Tibial artery (tissue), 4 donors: Measurements from ENCODE around the gene TRMT11.

Source experiments
- DNase-seq, 2 donors: peaks; one replicate each; pipeline ENCODE4 v3.0.0-alpha.2; 2019
- H3K27ac ChIP-seq, 2 donors: fragments of 200-600 bp; sonication (generic) in 1 of 2; 1 replicate in 1 of 2; 2 replicates in 1 of 2; pipeline ENCODE4 v1.5.1; 2018 to 2019; ENCODE audit warnings: mild to moderate bottlenecking in 1 of 2
- H3K27me3 ChIP-seq, 2 donors: fragments of 200-600 bp; sonication (generic) in 1 of 2; one replicate each; pipeline versions ENCODE4 v1.5.1 to v1.6.0; 2016 to 2019
- H3K36me3 ChIP-seq, 3 donors: fragments of 200-600 bp; sonication (generic) in 2 of 3; one replicate each; pipeline ENCODE4 v1.5.1; 2016 to 2019; ENCODE audit warnings: mild to moderate bottlenecking in 2 of 3
- H3K4me1 ChIP-seq, 4 donors: fragments of 200-600 bp; sonication (generic) in 2 of 4; 1 replicate in 3 of 4; 2 replicates in 1 of 4; pipeline ENCODE4 v1.5.1; 2016 to 2019
- H3K4me3 ChIP-seq, 2 donors: fragments of 200-600 bp; sonication (generic) in 1 of 2; 1 replicate in 1 of 2; 2 replicates in 1 of 2; pipeline ENCODE4 v1.5.1; 2018 to 2019; ENCODE audit warnings: mild to moderate bottlenecking in 2 of 2
- H3K9me3 ChIP-seq, 3 donors: fragments of 200-600 bp; sonication (generic) in 1 of 3; one replicate each; pipeline ENCODE4 v1.5.1; 2016 to 2019
- intact Hi-C: fragments of 100-400 bp; cut with DNase I; formaldehyde crosslinking; loops from one replicate; pipeline ENCODE4 v1.15.0; 2023; ENCODE audit warnings: low total_unique reads
- TF ChIP-seq, protein P1 (sequence below), 2 experiments: fragments of 200-600 bp in 1 of 2; fragments of 450-650 bp in 1 of 2; IDR thresholded peaks; one replicate each; pipeline ENCODE4 v1.5.1; 2017 to 2019; ENCODE audit warnings: antibody characterized with exemption in 2 of 2, mild to moderate bottlenecking in 1 of 2, moderate library complexity in 1 of 2

The TRMT11 gene

DNA sequence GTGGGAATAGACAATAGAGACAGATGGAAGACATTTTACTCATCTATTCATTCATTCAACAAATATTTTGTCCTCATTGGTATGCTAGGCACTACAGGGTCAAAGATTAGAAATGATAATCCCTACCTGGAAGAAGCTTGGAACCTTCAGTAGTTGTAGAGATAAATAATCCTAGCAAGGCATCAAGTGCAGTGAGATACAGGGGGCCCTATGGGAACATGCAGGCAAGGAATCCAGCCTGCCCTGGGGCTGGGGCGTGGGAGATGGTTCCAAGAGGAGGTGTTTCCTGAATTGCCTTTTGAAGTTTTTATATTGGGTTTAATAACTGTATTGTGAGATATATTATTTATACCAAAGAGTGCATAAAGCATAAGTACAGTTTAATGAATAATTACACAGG, 64.5 kb downstream of the TRMT11 start:
- no peak overlapping the region for H3K27ac ChIP-seq
- intact Hi-C loops = no loop called here
- H3K9me3 ChIP-seq = no peaks in the 10 kb centered on the region
- TF ChIP-seq, protein P1, sequence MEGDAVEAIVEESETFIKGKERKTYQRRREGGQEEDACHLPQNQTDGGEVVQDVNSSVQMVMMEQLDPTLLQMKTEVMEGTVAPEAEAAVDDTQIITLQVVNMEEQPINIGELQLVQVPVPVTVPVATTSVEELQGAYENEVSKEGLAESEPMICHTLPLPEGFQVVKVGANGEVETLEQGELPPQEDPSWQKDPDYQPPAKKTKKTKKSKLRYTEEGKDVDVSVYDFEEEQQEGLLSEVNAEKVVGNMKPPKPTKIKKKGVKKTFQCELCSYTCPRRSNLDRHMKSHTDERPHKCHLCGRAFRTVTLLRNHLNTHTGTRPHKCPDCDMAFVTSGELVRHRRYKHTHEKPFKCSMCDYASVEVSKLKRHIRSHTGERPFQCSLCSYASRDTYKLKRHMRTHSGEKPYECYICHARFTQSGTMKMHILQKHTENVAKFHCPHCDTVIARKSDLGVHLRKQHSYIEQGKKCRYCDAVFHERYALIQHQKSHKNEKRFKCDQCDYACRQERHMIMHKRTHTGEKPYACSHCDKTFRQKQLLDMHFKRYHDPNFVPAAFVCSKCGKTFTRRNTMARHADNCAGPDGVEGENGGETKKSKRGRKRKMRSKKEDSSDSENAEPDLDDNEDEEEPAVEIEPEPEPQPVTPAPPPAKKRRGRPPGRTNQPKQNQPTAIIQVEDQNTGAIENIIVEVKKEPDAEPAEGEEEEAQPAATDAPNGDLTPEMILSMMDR (IDR thresholded peaks at IDR 0.05) = no peak
- peaks cover 0 to 4% (median 0%) of the 10 kb centered on the region in 4 donors for H3K4me1 ChIP-seq
- H3K36me3 ChIP-seq = peaks cover 5 to 29% (median 20%) of the 10 kb centered on the region in 3 donors
- H3K27me3 ChIP-seq = no peaks in the 10 kb centered on the region
- H3K4me3 ChIP-seq = no peak overlapping the region
- DNase-seq = no peak

DNA sequence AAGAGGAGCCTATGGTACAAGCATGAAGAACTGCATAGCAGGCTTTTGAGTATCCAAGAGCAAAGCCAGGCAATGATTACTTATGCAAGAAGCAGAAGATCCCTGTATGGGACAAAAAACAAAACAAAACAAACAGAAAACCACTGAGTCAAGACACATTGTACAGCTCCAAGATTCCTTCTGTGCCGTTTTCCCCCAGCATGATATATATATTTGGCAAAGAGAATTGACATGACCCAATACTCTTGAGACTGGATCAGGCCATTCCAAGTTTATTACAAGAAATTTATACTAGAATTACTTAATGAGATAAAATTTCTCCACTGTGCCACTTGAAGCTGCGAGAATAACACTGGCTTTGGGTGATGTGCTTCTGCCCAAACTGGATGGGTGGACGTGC, 65.5 kb downstream of the TRMT11 start:
- Histone ChIP-seq H3K27me3 (no peaks in the 10 kb centered on the region), H3K36me3 (peaks cover 4 to 29% (median 13%) of the 10 kb centered on the region in 3 donors), H3K4me1 (peaks cover 0 to 4% (median 0%) of the 10 kb centered on the region in 4 donors), H3K9me3 (no peaks in the 10 kb centered on the region), H3K4me3 (no peak overlapping the region), H3K27ac (no peak overlapping the region)
- TF ChIP-seq, protein P1 (IDR thresholded peaks at IDR 0.05) = no peak
- DNase-seq = no peak
- intact Hi-C loops = no loop called here

DNA sequence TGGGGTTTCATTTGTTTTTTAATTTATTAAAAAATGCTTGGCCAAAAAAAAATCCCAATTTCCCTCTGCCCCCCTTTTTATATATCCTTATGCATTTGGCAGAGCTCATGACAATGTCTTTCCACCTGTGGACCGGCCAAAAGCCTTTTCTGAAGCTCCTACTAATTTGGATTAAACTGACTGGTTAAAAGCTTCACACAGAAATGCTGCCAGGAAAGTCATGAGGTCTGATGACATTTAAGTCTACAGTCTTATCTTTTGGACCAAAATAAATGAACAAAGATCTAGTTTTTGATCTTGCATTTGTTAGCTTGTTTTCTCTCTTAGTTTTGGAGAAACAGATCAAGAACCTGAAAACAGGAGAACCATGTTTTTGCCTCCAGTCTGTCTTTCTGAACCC, 66.1 kb downstream of the TRMT11 start:
- intact Hi-C loops = no loop called here
- H3K36me3 ChIP-seq = peaks cover 0 to 23% (median 7%) of the 10 kb centered on the region in 3 donors
- TF ChIP-seq, protein P1 (IDR thresholded peaks at IDR 0.05) = no peak
- H3K4me3 ChIP-seq = no peak overlapping the region
- no peaks in the 10 kb centered on the region for H3K27me3 ChIP-seq
- H3K4me1 ChIP-seq = peaks cover 0 to 4% (median 0%) of the 10 kb centered on the region in 4 donors
- H3K27ac ChIP-seq = no peak overlapping the region
- no peaks in the 10 kb centered on the region for H3K9me3 ChIP-seq
- no peak for DNase-seq

DNA sequence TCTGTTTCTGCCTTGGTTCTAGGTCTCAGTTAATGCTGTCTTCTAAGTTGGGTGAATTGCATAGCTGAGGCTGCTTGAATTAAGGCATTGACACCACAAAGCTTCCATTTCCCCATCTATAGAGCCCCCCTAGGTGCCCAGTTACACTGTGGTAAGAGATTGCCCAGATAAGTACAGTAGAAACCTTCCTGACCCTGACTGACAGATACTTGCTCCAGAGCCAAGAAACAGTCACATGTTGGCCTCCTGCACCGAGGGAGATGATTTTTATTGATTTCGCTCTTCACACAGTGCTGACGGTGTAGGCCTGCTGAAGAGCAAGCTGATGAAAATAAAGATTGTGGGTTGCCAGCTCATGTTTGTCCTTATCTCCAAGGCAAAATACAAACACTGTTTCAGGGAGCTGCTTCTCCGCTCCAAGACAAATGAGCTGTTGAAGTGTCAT, 67.9 kb downstream of the TRMT11 start:
- Histone ChIP-seq H3K9me3 (no peaks in the 10 kb centered on the region), H3K27me3 (no peaks in the 10 kb centered on the region), H3K36me3 (peaks cover 0 to 14% (median 0%) of the 10 kb centered on the region in 3 donors), H3K4me1 (peaks cover 0 to 4% (median 0%) of the 10 kb centered on the region in 4 donors), H3K27ac (no peak overlapping the region), H3K4me3 (no peak overlapping the region)
- TF ChIP-seq, protein P1 (IDR thresholded peaks at IDR 0.05) = no peak
- no peak for DNase-seq
- intact Hi-C loops = no loop called here

DNA sequence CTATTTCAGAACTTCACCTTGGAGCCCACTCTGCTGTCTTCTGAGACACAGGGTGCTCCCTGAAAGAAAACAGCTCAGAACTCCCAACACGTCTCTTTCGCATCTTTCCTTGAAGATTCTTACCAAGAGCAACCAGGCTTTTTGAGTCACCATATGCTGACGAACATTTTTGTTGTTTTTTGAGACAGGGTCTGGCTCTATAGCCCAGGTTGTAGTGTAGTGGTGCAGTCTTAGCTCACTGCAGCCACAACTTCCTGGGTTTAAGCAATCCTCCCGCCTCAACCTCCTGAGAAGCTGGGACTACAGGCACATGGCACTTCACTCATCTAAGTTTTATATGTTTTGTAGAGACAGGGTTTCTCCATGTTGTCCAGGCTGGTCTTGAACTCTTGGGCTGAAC, 68.5 kb downstream of the TRMT11 start:
- Histone ChIP-seq H3K4me1 (peaks cover 0 to 4% (median 0%) of the 10 kb centered on the region in 4 donors), H3K36me3 (peaks cover 0 to 16% (median 0%) of the 10 kb centered on the region in 3 donors), H3K27me3 (no peaks in the 10 kb centered on the region), H3K27ac (no peak overlapping the region), H3K4me3 (no peak overlapping the region), H3K9me3 (no peaks in the 10 kb centered on the region)
- intact Hi-C loops = no loop called here
- no peak for DNase-seq
- TF ChIP-seq, protein P1 (IDR thresholded peaks at IDR 0.05) = no peak

DNA sequence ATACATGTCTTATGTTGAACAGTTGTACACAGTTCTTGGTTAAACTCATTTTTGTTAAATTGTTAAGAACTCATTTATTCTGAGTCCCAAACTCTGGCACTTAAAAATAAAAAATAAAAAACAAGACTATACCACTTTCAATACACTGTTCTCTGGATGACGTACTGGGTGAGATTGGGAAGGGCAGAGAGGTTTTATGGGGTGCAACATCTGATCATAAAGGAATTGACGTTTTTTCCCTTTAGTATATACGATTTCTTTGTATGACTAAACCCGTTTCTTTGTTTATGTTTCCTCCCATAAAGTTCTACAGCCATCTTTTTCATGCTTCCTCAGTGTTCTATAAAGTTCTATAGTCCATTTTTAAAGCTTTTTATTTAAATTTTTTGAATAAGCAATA, 69.1 kb downstream of the TRMT11 start:
- Histone ChIP-seq H3K4me3 (no peak overlapping the region), H3K9me3 (no peaks in the 10 kb centered on the region), H3K4me1 (peaks cover 0 to 4% (median 0%) of the 10 kb centered on the region in 4 donors), H3K27ac (no peak overlapping the region), H3K36me3 (peaks cover 0 to 18% (median 0%) of the 10 kb centered on the region in 3 donors), H3K27me3 (no peaks in the 10 kb centered on the region)
- no peak for DNase-seq
- intact Hi-C loops = no loop called here
- TF ChIP-seq, protein P1 (IDR thresholded peaks at IDR 0.05) = no peak
